A549 (cell line): Measurements from ENCODE around the gene TIMM44.
A peak's percentile ranks its signal among the peaks of the same experiment; 100 is the strongest.

Experiments
- CTCF ChIP-seq: fragments of >200 bp; sonication (Bioruptor Twin); formaldehyde crosslinking; IDR thresholded peaks from 3 replicates; pipeline ENCODE4 v1.5.1; 2016
- E2F6 ChIP-seq: IDR thresholded peaks from 2 replicates; pipeline ENCODE4 v1.6.1; 2012; ENCODE audit warnings: low read depth, borderline replicate concordance
- EP300 ChIP-seq, 2 experiments: fragments of >200 bp; sonication (Bioruptor Twin); formaldehyde crosslinking; IDR thresholded peaks; 2 replicates in 1 of 2; 3 replicates in 1 of 2; pipeline ENCODE4 v1.6.1; 2016 to 2017
- FOSL2 ChIP-seq, 2 experiments: fragments of 450-650 bp in 1 of 2; fragments of >200 bp in 1 of 2; sonication (Bioruptor Twin) in 1 of 2; formaldehyde crosslinking; IDR thresholded peaks; 2 replicates each; pipeline versions ENCODE4 v1.5.0 to v1.6.1; 2016 to 2020; ENCODE audit warnings: mild to moderate bottlenecking in 1 of 2, moderate library complexity in 1 of 2
- KDM1A ChIP-seq: fragments of 200-600 bp; sonication (generic); IDR thresholded peaks from 2 replicates; pipeline ENCODE4 v1.6.1; 2016; ENCODE audit warnings: low read depth, mild to moderate bottlenecking
- MAFK ChIP-seq: fragments of 450-650 bp; IDR thresholded peaks from 2 replicates; pipeline ENCODE4 v1.6.1; 2014; ENCODE audit not compliant: partially characterized antibody
- MAX ChIP-seq: IDR thresholded peaks from 2 replicates; pipeline ENCODE4 v1.6.1; 2012
- PBX3 ChIP-seq: IDR thresholded peaks from 2 replicates; pipeline ENCODE4 v1.6.1; 2012
- RFX5 ChIP-seq: fragments of 450-650 bp; IDR thresholded peaks from 2 replicates; pipeline ENCODE4 v1.7.1; 2014; ENCODE audit warnings: antibody characterized with exemption, mild to moderate bottlenecking, moderate library complexity
- SMC3 ChIP-seq: fragments of >200 bp; sonication (Bioruptor Twin); formaldehyde crosslinking; IDR thresholded peaks from 3 replicates; pipeline ENCODE4 v1.6.1; 2018; ENCODE audit warnings: inconsistent platforms
- USF2 ChIP-seq: fragments of 450-650 bp; IDR thresholded peaks from 2 replicates; pipeline ENCODE4 v1.6.1; 2014; ENCODE audit warnings: antibody characterized with exemption

- TF ChIP-seq SMC3 (0 out of 3 replicates have a peak, but pooled peaks have one; percentile 18), FOSL2 (IDR thresholded peaks at IDR 0.05) (no peak), FOSL2 (CRISPR knock-in tag; IDR thresholded peaks at IDR 0.05) (no peak), CTCF (peak; percentile 58), MAFK (no peak), USF2 (0 out of 2 replicates have a peak, but pooled peaks have one; percentile 23), KDM1A (no peak), EP300 (IDR thresholded peaks at IDR 0.05) (no peak), MAX (peak; percentile 92), RFX5 (no peak), PBX3 (no peak), E2F6 (peak; percentile 91)
These were observed 40.0 kb downstream of the TIMM44 start, which contains the start of gene MAP2K7 for GRCh38 chr19:7903244-7904073.
